ENCODE data around the gene TTC17. TPM values are rescaled to one million over a fixed set of nuclear protein-coding genes. Genes with fewer than 3 reads are reported as not detected.

Gene TTC17
- total and polyA plus RNA-seq, 2 of the 8 experiments (the other 6 are each of a cell fraction or from before 2014, with no cell fraction given): 65.1 to 80.1 TPM

DNA sequence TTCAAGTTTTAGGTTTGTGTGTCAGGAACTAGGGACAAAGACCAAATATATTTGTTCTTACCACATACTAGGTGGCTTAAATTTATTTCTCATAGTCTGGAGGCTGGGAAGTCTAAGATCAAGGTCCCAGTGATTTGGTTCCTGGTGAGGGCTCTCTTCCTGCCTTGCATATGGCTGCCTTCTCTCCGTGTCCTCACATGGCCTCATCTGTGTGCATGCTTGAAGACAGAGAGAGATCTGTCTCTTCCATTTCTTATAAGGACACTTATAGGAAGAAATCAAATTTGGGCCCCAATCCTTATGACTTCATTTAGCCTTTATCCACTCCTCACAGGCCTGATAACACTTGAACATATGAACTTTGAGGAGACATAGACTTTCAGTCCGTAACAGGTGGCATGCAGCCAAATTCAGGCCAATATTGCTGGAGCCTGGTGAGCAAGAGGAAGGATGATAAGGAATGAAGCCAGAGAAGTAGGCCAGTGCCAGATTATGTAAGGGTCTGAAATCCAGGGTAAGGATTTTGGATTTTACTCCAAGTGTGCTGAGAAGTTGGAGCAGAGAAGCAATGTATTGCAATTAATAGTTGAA, 35.1 kb downstream of the TTC17 start (continued):
- TF ChIP-seq CBX8 (IDR thresholded peaks at IDR 0.05; ENCODE audit: borderline replicate concordance, low read depth, low read length) (no peak), BCL11A (IDR thresholded peaks at IDR 0.05; ENCODE audit: low read depth in 2 of 2, low read length in 2 of 2) (no peak), EP300 (IDR thresholded peaks at IDR 0.05; ENCODE audit: borderline replicate concordance in 1 of 2, low read depth in 2 of 2, low read length in 2 of 2) (no peak), RXRA (IDR thresholded peaks at IDR 0.05; ENCODE audit: insufficient read depth, low read depth, low read length) (no peak)

Measured in H1 (cell line).